Osteocyte (in vitro differentiated cells): Measurements from ENCODE around the gene FUNDC2. TPM values are rescaled to one million over a fixed set of nuclear protein-coding genes. Genes with fewer than 3 reads are reported as not detected.
A peak's percentile ranks its signal among the peaks of the same experiment; 100 is the strongest.

Experiments used
- DNase-seq: peaks from one replicate; pipeline ENCODE4 v3.0.0; 2021; ENCODE audit warnings: mixed read lengths; ENCODE audit not compliant: unreplicated experiment; ENCODE audit errors: extremely low spot score
- H3K27ac Mint-ChIP-seq: one replicate; pipeline ENCODE4 v1.8.0; 2021; ENCODE audit warnings: mild to moderate bottlenecking, mixed read lengths; ENCODE audit not compliant: unreplicated experiment
- H3K27me3 Mint-ChIP-seq: one replicate; pipeline ENCODE4 v1.8.0; 2021; ENCODE audit warnings: mixed read lengths; ENCODE audit not compliant: unreplicated experiment
- H3K36me3 Mint-ChIP-seq: one replicate; pipeline ENCODE4 v1.8.0; 2021; ENCODE audit warnings: mixed read lengths; ENCODE audit not compliant: unreplicated experiment
- H3K4me1 Mint-ChIP-seq: one replicate; pipeline ENCODE4 v1.8.0; 2021; ENCODE audit warnings: mixed read lengths; ENCODE audit not compliant: unreplicated experiment
- H3K4me3 Mint-ChIP-seq: one replicate; pipeline ENCODE4 v1.8.0; 2021; ENCODE audit warnings: mild to moderate bottlenecking, moderate library complexity, mixed read lengths; ENCODE audit not compliant: unreplicated experiment
- H3K9me3 Mint-ChIP-seq: one replicate; pipeline ENCODE4 v1.8.0; 2021; ENCODE audit warnings: mixed read lengths; ENCODE audit not compliant: unreplicated experiment
- CTCF ChIP-seq: fragments of 200-600 bp; sonication (generic); IDR thresholded peaks from 2 replicates; pipeline ENCODE4 v1.5.0; 2021; ENCODE audit warnings: antibody characterized with exemption, mild to moderate bottlenecking, moderate library complexity
- total RNA-seq: library from RNA; stranded (reverse); gene quantifications from 2 replicates; pipeline ENCODE4 v1.2.1, GENCODE V29; 2021

The FUNDC2 gene
- total RNA-seq, 1 donor from 2014 or later: 65.1 TPM

DNA sequence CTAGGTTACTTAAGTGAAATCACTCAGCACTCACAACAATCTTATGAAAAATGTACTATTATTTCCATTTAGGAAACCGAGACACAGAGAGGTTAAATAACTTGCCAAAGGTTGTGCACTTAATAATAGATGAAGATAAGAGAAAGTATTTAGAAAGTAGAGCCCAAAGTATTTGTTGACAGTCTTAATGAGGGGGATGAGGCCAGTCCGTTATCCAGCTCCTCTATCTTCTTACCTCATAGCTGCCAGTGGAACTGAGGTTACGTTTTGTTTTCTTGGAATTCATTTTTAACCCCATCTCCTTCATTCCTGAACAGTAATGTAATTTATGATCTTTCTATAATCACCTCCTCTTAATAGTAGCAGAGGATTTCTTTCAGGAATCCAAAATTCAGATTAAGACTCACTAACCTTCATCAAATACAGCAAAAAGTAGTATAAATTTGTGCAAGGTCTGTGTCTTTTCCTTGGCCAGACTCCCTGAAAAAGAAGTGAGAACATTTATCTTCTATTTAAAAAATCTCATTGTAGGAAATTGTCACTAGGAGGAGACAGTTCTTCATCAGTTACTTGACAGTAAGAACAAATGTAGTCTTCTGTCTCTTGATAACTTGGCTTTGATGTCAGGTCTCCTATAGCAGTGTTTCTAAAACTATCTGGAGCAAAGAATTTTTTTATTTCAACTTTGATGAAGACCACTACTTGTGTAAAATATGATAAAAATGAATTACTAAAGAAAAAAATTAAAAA lies 39.6 kb upstream of the FUNDC2 start:
- Mint-ChIP-seq H3K27ac (no peak overlapping the region), H3K4me3 (no peak overlapping the region), H3K4me1 (no peaks in the 10 kb centered on the region), H3K36me3 (no peaks in the 10 kb centered on the region), H3K9me3 (peaks cover 10% of the 10 kb centered on the region), H3K27me3 (peaks cover 7% of the 10 kb centered on the region)
- peak; percentile 7 for TF ChIP-seq CTCF
- DNase-seq: no peak

DNA sequence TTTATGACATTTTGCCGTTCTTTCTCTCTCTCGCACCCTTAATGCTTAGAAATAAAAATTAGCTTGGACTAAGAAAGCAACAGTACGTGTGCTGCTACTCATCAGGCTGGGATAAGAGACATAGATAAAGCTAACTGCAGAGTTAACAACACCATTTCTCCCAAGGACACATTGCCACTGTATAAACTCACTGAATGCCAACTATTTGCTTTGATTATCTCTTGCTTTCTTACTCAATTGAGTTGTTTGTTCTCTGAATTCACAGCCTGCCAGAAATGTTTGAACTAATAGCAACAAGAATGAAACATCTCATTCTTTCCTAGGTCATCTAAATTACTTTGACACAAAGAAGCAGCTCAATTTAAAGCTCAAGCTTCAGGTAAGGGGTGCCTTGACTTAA lies 38.7 kb upstream of the FUNDC2 start:
- Mint-ChIP-seq H3K9me3 (peaks cover 10% of the 10 kb centered on the region), H3K4me1 (no peaks in the 10 kb centered on the region), H3K4me3 (no peak overlapping the region), H3K36me3 (no peaks in the 10 kb centered on the region), H3K27me3 (peaks cover 7% of the 10 kb centered on the region), H3K27ac (no peak overlapping the region)
- DNase-seq: no peak
- no peak for TF ChIP-seq CTCF

- Mint-ChIP-seq H3K36me3 (no peaks in the 10 kb centered on the region), H3K27me3 (peaks cover 7% of the 10 kb centered on the region), H3K27ac (no peak overlapping the region), H3K4me1 (no peaks in the 10 kb centered on the region), H3K9me3 (peaks cover 10% of the 10 kb centered on the region), H3K4me3 (no peak overlapping the region)
- TF ChIP-seq CTCF: no peak
- no peak for DNase-seq
Measured at GRCh38 chrX:154988719-154989118, 37.9 kb upstream of the FUNDC2 start.

- Mint-ChIP-seq H3K36me3 (no peaks in the 10 kb centered on the region), H3K4me1 (no peaks in the 10 kb centered on the region), H3K4me3 (no peak overlapping the region), H3K9me3 (peaks cover 10% of the 10 kb centered on the region), H3K27me3 (peaks cover 7% of the 10 kb centered on the region), H3K27ac (no peak overlapping the region)
- TF ChIP-seq CTCF: no peak
- DNase-seq: no peak
Measured at GRCh38 chrX:154990496-154990895, 36.1 kb upstream of the FUNDC2 start.

DNA sequence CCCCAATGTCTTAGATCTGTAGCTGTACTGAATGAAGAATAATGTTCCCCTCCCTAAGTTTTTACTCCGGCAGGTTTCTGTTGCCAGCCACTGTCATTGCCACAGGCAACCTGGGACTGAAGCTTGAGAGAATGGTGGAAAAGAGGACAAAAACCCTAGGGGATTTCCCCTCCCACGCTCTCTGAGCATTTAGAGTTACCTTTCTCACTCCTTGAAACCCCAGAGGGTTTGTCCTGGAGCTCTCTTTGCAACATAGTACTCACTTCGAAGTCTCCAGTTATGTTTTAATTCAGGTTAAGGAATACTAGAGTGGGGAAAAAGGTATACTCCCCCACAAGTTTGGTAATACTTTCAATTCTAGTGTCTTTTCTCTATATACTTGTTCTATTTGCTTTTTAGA lies 35.6 kb upstream of the FUNDC2 start:
- no peak overlapping the region for H3K4me3 Mint-ChIP-seq
- H3K9me3 Mint-ChIP-seq: peaks cover 10% of the 10 kb centered on the region
- DNase-seq: no peak
- no peaks in the 10 kb centered on the region for H3K36me3 Mint-ChIP-seq
- no peak for TF ChIP-seq CTCF
- H3K27ac Mint-ChIP-seq: no peak overlapping the region
- H3K27me3 Mint-ChIP-seq: peaks cover 7% of the 10 kb centered on the region
- H3K4me1 Mint-ChIP-seq: no peaks in the 10 kb centered on the region
